GM23338 (cell line): ENCODE measurements around the gene SLC6A18. TPM values are rescaled to one million over a fixed set of nuclear protein-coding genes. Genes with fewer than 3 reads are reported as not detected.

Experiments
- ATAC-seq: fragments of 200-7000 bp; cut with Tn5 transposase; 3 replicates; pipeline ENCODE4 v1.9.1; 2020
- DNase-seq: peaks from one replicate; pipeline ENCODE4 v3.0.0-alpha.2; 2015; ENCODE audit warnings: low spot score
- H2AFZ ChIP-seq: fragments of 200-600 bp; sonication (generic); 2 replicates; pipeline ENCODE4 v1.8.0; 2016; ENCODE audit warnings: antibody characterized with exemption, mild to moderate bottlenecking, moderate library complexity
- H3F3A ChIP-seq: fragments of 200-600 bp; sonication (generic); replicated peaks from 2 replicates; pipeline ENCODE4 v1.8.0; 2017; ENCODE audit warnings: antibody characterized with exemption, mixed run types, low read depth
- H3K27ac ChIP-seq: fragments of 200-600 bp; sonication (generic); 2 replicates; pipeline ENCODE4 v1.6.1; 2016; ENCODE audit warnings: low read depth
- H3K27me3 ChIP-seq: fragments of 200-600 bp; sonication (generic); 2 replicates; pipeline ENCODE4 v1.8.0; 2016; ENCODE audit warnings: mild to moderate bottlenecking, mixed run types, moderate library complexity; ENCODE audit not compliant: insufficient read depth
- H3K36me3 ChIP-seq: fragments of 200-600 bp; sonication (generic); 2 replicates; pipeline ENCODE4 v1.8.0; 2016; ENCODE audit warnings: mild to moderate bottlenecking; ENCODE audit not compliant: insufficient read depth
- H3K4me1 ChIP-seq: fragments of 200-600 bp; sonication (generic); 2 replicates; pipeline ENCODE4 v1.8.0; 2016; ENCODE audit warnings: mild to moderate bottlenecking, moderate library complexity; ENCODE audit not compliant: insufficient read depth
- H3K4me2 ChIP-seq: fragments of 200-600 bp; sonication (generic); 2 replicates; pipeline ENCODE4 v1.7.1; 2017; ENCODE audit warnings: mixed run types
- H3K4me3 ChIP-seq: fragments of 200-600 bp; sonication (generic); 2 replicates; pipeline ENCODE4 v1.6.1; 2016; ENCODE audit warnings: mixed run types
- H3K79me2 ChIP-seq: fragments of 200-600 bp; sonication (generic); replicated peaks from 2 replicates; pipeline ENCODE4 v1.8.0; 2017; ENCODE audit warnings: mild to moderate bottlenecking; ENCODE audit not compliant: insufficient read depth
- H3K9me2 ChIP-seq: fragments of 200-600 bp; sonication (generic); 2 replicates; pipeline ENCODE4 v1.8.0; 2017; ENCODE audit not compliant: insufficient read depth
- H4K20me1 ChIP-seq: fragments of 200-600 bp; sonication (generic); replicated peaks from 2 replicates; pipeline ENCODE4 v1.8.0; 2017; ENCODE audit warnings: mild to moderate bottlenecking; ENCODE audit not compliant: insufficient read depth
- H3K27ac Mint-ChIP-seq: 2 replicates; pipeline ENCODE4 v1.8.0; 2020; ENCODE audit warnings: inconsistent platforms, mild to moderate bottlenecking, moderate library complexity, mixed read lengths
- H3K27me3 Mint-ChIP-seq: 3 replicates; pipeline ENCODE4 v1.8.0; 2022; ENCODE audit warnings: low read depth, mild to moderate bottlenecking, moderate library complexity, mixed read lengths, inconsistent platforms; ENCODE audit not compliant: insufficient read depth, poor library complexity
- H3K36me3 Mint-ChIP-seq: 3 replicates; pipeline ENCODE4 v1.8.0; 2021; ENCODE audit warnings: low read depth, mild to moderate bottlenecking, inconsistent platforms, moderate library complexity, mixed read lengths
- H3K4me1 Mint-ChIP-seq: 3 replicates; pipeline ENCODE4 v1.8.0; 2020; ENCODE audit warnings: mild to moderate bottlenecking, inconsistent platforms, mixed read lengths
- H3K4me3 Mint-ChIP-seq: 3 replicates; pipeline ENCODE4 v1.8.0; 2021; ENCODE audit warnings: moderate library complexity, mild to moderate bottlenecking, inconsistent platforms, mixed read lengths
- H3K9me3 Mint-ChIP-seq: 3 replicates; pipeline ENCODE4 v1.8.0; 2020; ENCODE audit warnings: moderate library complexity, mild to moderate bottlenecking, inconsistent platforms, mixed read lengths
- CREB1 ChIP-seq: fragments of 250-450 bp; sonication (Bioruptor Pico); IDR thresholded peaks from 2 replicates; pipeline ENCODE4 v1.5.0; 2020; ENCODE audit warnings: low read depth, mild to moderate bottlenecking, moderate library complexity
- EZH2 ChIP-seq: fragments of 200-600 bp; sonication (generic); IDR thresholded peaks from one replicate; pipeline ENCODE4 v1.8.0; 2017; ENCODE audit warnings: antibody characterized with exemption, mild to moderate bottlenecking, low read depth; ENCODE audit not compliant: unreplicated experiment
- NANOG ChIP-seq: IDR thresholded peaks from 2 replicates; pipeline ENCODE4 v1.6.1; 2016; ENCODE audit warnings: antibody characterized with exemption, borderline replicate concordance
- ZNF114 ChIP-seq: fragments of 250-450 bp; sonication (Bioruptor Pico); IDR thresholded peaks from 2 replicates; pipeline ENCODE4 v1.5.0; 2020; ENCODE audit warnings: mild to moderate bottlenecking, moderate library complexity
- ZNF331 ChIP-seq: fragments of 250-450 bp; sonication (Bioruptor Pico); IDR thresholded peaks from 2 replicates; pipeline ENCODE4 v1.5.0; 2020; ENCODE audit warnings: low read depth, mild to moderate bottlenecking, moderate library complexity
- ZNF462 ChIP-seq: fragments of 250-450 bp; sonication (Bioruptor Pico); IDR thresholded peaks from 2 replicates; pipeline ENCODE4 v1.5.0; 2020; ENCODE audit warnings: mild to moderate bottlenecking, moderate library complexity
- polyA plus RNA-seq: library from polyadenylated mRNA; unstranded; fragments of >200 nt; fragmentation: Nextera tagmentation; extraction: Ambion mirVana; gene quantifications from 2 replicates; pipeline ENCODE4 v1.2.1, GENCODE V29; 2016
- total RNA-seq: library from RNA; depleted of rRNA; stranded (reverse); fragments of >200 nt; shearing (Covaris generic); gene quantifications from 2 replicates; pipeline ENCODE4 v1.2.3, GENCODE V29; 2014

The SLC6A18 gene
- total and polyA plus RNA-seq, 2 experiments from 2014 or later = not detected

- Mint-ChIP-seq H3K4me1 (peaks cover 13% of the 10 kb centered on the region; the same call in 2 of the 3 replicates), H3K4me3 (no peak overlapping the region), H3K27me3 (peaks cover 5% of the 10 kb centered on the region), H3K36me3 (no peaks in the 10 kb centered on the region; the same call in 2 of the 3 replicates), H3K9me3 (no peaks in the 10 kb centered on the region; the same call in 2 of the 3 replicates), H3K27ac (no peak overlapping the region)
- no peaks in the 10 kb centered on the region for H4K20me1 ChIP-seq
- no peaks in the 10 kb centered on the region for H3K79me2 ChIP-seq
- H3K4me2 ChIP-seq = no peak overlapping the region
- 0 out of 2 replicates have a peak, but pooled peaks cover 3% of the 10 kb centered on the region for H3K4me1 ChIP-seq
- DNase-seq = no peak
- TF ChIP-seq EZH2 = no peak
- no peak for TF ChIP-seq NANOG
- TF ChIP-seq ZNF331 (CRISPR knock-in tag) = no peak
- TF ChIP-seq CREB1 = no peak
- TF ChIP-seq ZNF114 (CRISPR knock-in tag) = no peak
- no peak for TF ChIP-seq ZNF462
- H3F3A ChIP-seq = no peaks in the 10 kb centered on the region
- H3K9me2 ChIP-seq = no peaks in the 10 kb centered on the region
- H3K36me3 ChIP-seq = no peaks in the 10 kb centered on the region
- H3K27me3 ChIP-seq = no peaks in the 10 kb centered on the region
- no peak for ATAC-seq
- no peak overlapping the region for H3K27ac ChIP-seq
- H2AFZ ChIP-seq = no peak overlapping the region
- no peak overlapping the region for H3K4me3 ChIP-seq
Measured at GRCh38 chr5:1247811-1248210, 22.6 kb downstream of the SLC6A18 start.
